ENCODE data around the gene APOC3.

DNA sequence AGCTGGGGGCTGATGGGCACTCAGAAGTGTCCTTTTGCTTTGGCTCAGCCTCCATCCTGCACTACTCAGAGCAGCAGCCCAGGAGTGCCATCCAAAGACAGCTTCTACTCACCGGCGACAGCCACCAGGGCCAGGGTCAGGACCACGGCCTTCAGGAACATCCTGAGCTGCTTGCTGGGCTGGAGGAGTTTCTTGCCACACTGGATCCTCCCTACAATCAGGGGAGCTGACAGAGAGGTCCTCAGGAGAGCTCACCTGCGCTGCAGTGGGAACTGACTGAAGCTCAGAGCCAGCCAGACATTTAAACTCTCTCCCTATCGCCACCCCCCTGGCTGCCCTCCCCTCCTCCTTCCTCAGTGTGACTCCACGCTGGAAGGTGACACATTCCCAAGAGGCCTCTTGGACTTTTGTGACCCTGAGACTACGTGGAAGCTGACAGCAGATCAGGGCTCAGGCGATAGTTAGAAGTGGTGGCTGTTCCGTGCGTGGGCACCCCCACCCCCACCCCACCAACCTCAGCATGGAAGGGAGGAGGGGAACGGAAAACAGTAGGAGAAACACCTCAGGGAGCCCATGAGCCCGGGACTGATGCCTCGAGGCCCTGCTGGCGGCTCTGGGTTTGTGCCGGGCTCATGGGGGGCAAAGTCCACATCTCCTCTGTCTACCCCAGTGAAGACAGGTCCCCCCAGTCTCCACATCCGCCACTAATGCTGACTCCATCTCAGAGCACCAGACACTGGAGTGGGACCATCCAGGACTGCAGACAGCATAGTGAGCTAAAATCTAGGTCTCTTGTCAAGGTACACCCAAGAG is 6.5 kb upstream of the APOC3 start, which contains the start of gene APOA4:
- no peak for TF ChIP-seq CTCF (IDR thresholded peaks at IDR 0.05; ENCODE audit: poor library complexity)
- no peak for TF ChIP-seq EZH2 (IDR thresholded peaks at IDR 0.05; ENCODE audit: borderline replicate concordance)
- no peak for TF ChIP-seq EZH2phosphoT487 (IDR thresholded peaks at IDR 0.05; ENCODE audit: low read depth, severe bottlenecking, unreplicated experiment)
